ENCODE measurements around the gene ANO9. TPM values are rescaled to one million over a fixed set of nuclear protein-coding genes. Genes with fewer than 3 reads are reported as not detected.

Gene ANO9
- total and polyA plus RNA-seq, 12 donors, result 0.07 to 2.9 (median 0.97) TPM; not detected in 5

GRCh38 chr11:487571-488021 is 45.8 kb upstream of the ANO9 start:
- Histone ChIP-seq H3K27ac (no peak overlapping the region), H3K4me1 (replicated peaks in 1 of 2) (no peaks in the 10 kb centered on the region), H3K4me3 (no peak overlapping the region), H3K36me3 (replicated peaks in 1 of 2) (peaks cover 0 to 10% of the 10 kb centered on the region in 2 donors), H3K9me3 (replicated peaks in 1 of 3) (no peaks in the 10 kb centered on the region), H3K27me3 (no peaks in the 10 kb centered on the region)
- intact Hi-C loops (cut with DNase I), result no loop called here
- DNase-seq, result no peak
- 88 to 100% (median 95%) methylated on average over 3 to 22 of the region's 22 CpGs for WGBS, 4 donors
- no peak for TF ChIP-seq POLR2A (IDR thresholded peaks at IDR 0.05)

GRCh38 chr11:486189-486588 is 44.4 kb upstream of the ANO9 start:
- Histone ChIP-seq H3K27ac (no peak overlapping the region), H3K36me3 (replicated peaks in 1 of 2) (peaks cover 0 to 10% of the 10 kb centered on the region in 2 donors), H3K4me3 (no peak overlapping the region), H3K27me3 (no peaks in the 10 kb centered on the region), H3K9me3 (replicated peaks in 1 of 3) (no peaks in the 10 kb centered on the region), H3K4me1 (replicated peaks in 1 of 2) (no peaks in the 10 kb centered on the region)
- TF ChIP-seq CTCF (IDR thresholded peaks at IDR 0.05), result no peak
- TF ChIP-seq POLR2A (IDR thresholded peaks at IDR 0.05), result no peak
- intact Hi-C loops (cut with DNase I), result no loop called here
- DNase-seq, result no peak
- WGBS, 4 donors, result 92 to 98% (median 97%) methylated on average over 20 to 23 of the region's 23 CpGs

- WGBS, 4 donors, result 93 to 98% (median 95%) methylated on average over 38 of the region's 38 CpGs
- H3K9me3 ChIP-seq (replicated peaks in 1 of 3), result no peaks in the 10 kb centered on the region
- no peak for DNase-seq
- no peaks in the 10 kb centered on the region for H3K27me3 ChIP-seq
- H3K4me1 ChIP-seq (replicated peaks in 1 of 2), result no peaks in the 10 kb centered on the region
- H3K36me3 ChIP-seq (replicated peaks in 1 of 2), result peaks cover 0 to 4% of the 10 kb centered on the region in 2 donors
- TF ChIP-seq POLR2A (IDR thresholded peaks at IDR 0.05), result no peak
- no peak overlapping the region for H3K27ac ChIP-seq
- H3K4me3 ChIP-seq, result no peak overlapping the region
- intact Hi-C loops (cut with DNase I), result no loop called here
Measured at GRCh38 chr11:484616-485015, 42.8 kb upstream of the ANO9 start.

GRCh38 chr11:479311-479710 is 37.5 kb upstream of the ANO9 start:
- Histone ChIP-seq H3K4me3 (no peak overlapping the region), H3K4me1 (replicated peaks in 1 of 2) (no peaks in the 10 kb centered on the region), H3K27me3 (no peaks in the 10 kb centered on the region), H3K9me3 (replicated peaks in 1 of 3) (no peaks in the 10 kb centered on the region), H3K27ac (no peak overlapping the region), H3K36me3 (replicated peaks in 1 of 2) (no peaks in the 10 kb centered on the region)
- TF ChIP-seq POLR2A (IDR thresholded peaks at IDR 0.05) (no peak), CTCF (IDR thresholded peaks at IDR 0.05) (no peak)
- WGBS, 4 donors, result 90 to 95% (median 93%) methylated on average over 5 to 13 of the region's 13 CpGs
- no peak for DNase-seq
- intact Hi-C loops (cut with DNase I), result no loop called here

GRCh38 chr11:477052-477715 is 35.4 kb upstream of the ANO9 start:
- H3K36me3 ChIP-seq (replicated peaks in 1 of 2), result no peaks in the 10 kb centered on the region
- intact Hi-C loops (cut with DNase I), result no loop called here
- no peaks in the 10 kb centered on the region for H3K4me1 ChIP-seq (replicated peaks in 1 of 2)
- WGBS, 4 donors, result 77 to 92% (median 79%) methylated on average over 14 to 16 of the region's 16 CpGs
- H3K27ac ChIP-seq, result no peak overlapping the region
- H3K4me3 ChIP-seq, result no peak overlapping the region
- TF ChIP-seq POLR2A (IDR thresholded peaks at IDR 0.05) (no peak), CTCF (IDR thresholded peaks at IDR 0.05) (no peak)
- no peaks in the 10 kb centered on the region for H3K9me3 ChIP-seq (replicated peaks in 1 of 3)
- no peaks in the 10 kb centered on the region for H3K27me3 ChIP-seq
- no peak for DNase-seq
